ENCODE data around the gene PEX11A.

GRCh38 chr15:89685995-89686394 lies 4.6 kb downstream of the PEX11A start:
- TF ChIP-seq POLR2A (IDR thresholded peaks at IDR 0.05) (no peak), CTCF (IDR thresholded peaks at IDR 0.05) (no peak)
